Subcutaneous abdominal adipose tissue (tissue), 5 donors: ENCODE results near the gene NPC1L1.
A peak's percentile ranks its signal among the peaks of the same experiment; 100 is the strongest.

Source experiments
- H3K27ac ChIP-seq: one replicate; pipeline ENCODE4 v1.7.0; 2013; ENCODE audit warnings: low read depth, mild to moderate bottlenecking, inconsistent platforms, low read length, moderate library complexity
- H3K27me3 ChIP-seq, 5 donors: one replicate each; pipeline ENCODE4 v1.7.0; 2013; ENCODE audit warnings: low read length in 5 of 5, inconsistent platforms in 1 of 5; ENCODE audit not compliant: control insufficient read depth in 5 of 5, insufficient read depth in 4 of 5
- H3K36me3 ChIP-seq, 5 donors: one replicate each; pipeline ENCODE4 v1.7.0; 2013; ENCODE audit warnings: low read length in 5 of 5; ENCODE audit not compliant: control insufficient read depth in 5 of 5, insufficient read depth in 5 of 5
- H3K4me1 ChIP-seq, 5 donors: one replicate each; pipeline ENCODE4 v1.7.0; 2013; ENCODE audit warnings: low read length in 5 of 5, mild to moderate bottlenecking in 3 of 5, moderate library complexity in 1 of 5; ENCODE audit not compliant: control insufficient read depth in 5 of 5, insufficient read depth in 5 of 5
- H3K4me3 ChIP-seq, 5 donors: one replicate each; pipeline ENCODE4 v1.7.0; 2013; ENCODE audit warnings: low read length in 5 of 5, low read depth in 1 of 5
- H3K9ac ChIP-seq, 5 donors: one replicate each; pipeline ENCODE4 v1.7.0; 2013; ENCODE audit warnings: low read length in 5 of 5, mild to moderate bottlenecking in 4 of 5, moderate library complexity in 3 of 5
- H3K9me3 ChIP-seq, 5 donors: one replicate each; pipeline ENCODE4 v1.7.0; 2013; ENCODE audit warnings: low read length in 5 of 5; ENCODE audit not compliant: control insufficient read depth in 5 of 5
- donor health status: healthy.
- donor health status: healthy.
- donor health status: healthy.
- donor health status: healthy.
- donor health status: healthy.

NPC1L1 gene

GRCh38 chr7:44541028-44541869 is at the start of gene NPC1L1:
NPC1L1 (minus strand) TSS chr7:44541330; CDS start chr7:44541259, 71 bp downstream.
- Histone ChIP-seq H3K4me1 (peaks cover 1 to 63% (median 39%) of the 10 kb centered on the region in 5 donors), H3K9ac (no peak within 1 kb of the TSS), H3K27ac (peak within 1 kb of the TSS; percentile 79), H3K9me3 (no peaks in the 10 kb centered on the region), H3K27me3 (no peaks in the 10 kb centered on the region), H3K36me3 (no peaks in the 10 kb centered on the region), H3K4me3 (no peak within 1 kb of the TSS)

GRCh38 chr7:44590910-44591309 is 49.8 kb upstream of the NPC1L1 start:
- Histone ChIP-seq H3K27ac (no peak overlapping the region), H3K4me1 (peaks cover 0 to 2% (median 0%) of the 10 kb centered on the region in 5 donors), H3K27me3 (no peaks in the 10 kb centered on the region), H3K9ac (no peak overlapping the region), H3K9me3 (no peaks in the 10 kb centered on the region), H3K36me3 (no peaks in the 10 kb centered on the region), H3K4me3 (no peak overlapping the region)

GRCh38 chr7:44587843-44588711 is 46.9 kb upstream of the NPC1L1 start:
- Histone ChIP-seq H3K27me3 (no peaks in the 10 kb centered on the region), H3K4me3 (no peak overlapping the region), H3K27ac (no peak overlapping the region), H3K9me3 (no peaks in the 10 kb centered on the region), H3K4me1 (peaks cover 0 to 3% (median under 1%) of the 10 kb centered on the region in 5 donors), H3K36me3 (no peaks in the 10 kb centered on the region), H3K9ac (no peak overlapping the region)

GRCh38 chr7:44583146-44583865 is 42.2 kb upstream of the NPC1L1 start:
- Histone ChIP-seq H3K27ac (peak overlapping the region; percentile 97), H3K27me3 (no peaks in the 10 kb centered on the region), H3K4me3 (peak overlapping the region; percentile 70 to 94 (median 85)), H3K9ac (peak overlapping the region in 4 of 5 donors; percentile 92 to 98 (median 96)), H3K4me1 (peaks cover 4 to 24% (median 22%) of the 10 kb centered on the region in 5 donors), H3K9me3 (no peaks in the 10 kb centered on the region), H3K36me3 (peaks cover 5 to 21% (median 17%) of the 10 kb centered on the region in 5 donors)

GRCh38 chr7:44581879-44582603 is 40.9 kb upstream of the NPC1L1 start, which contains the start of gene TMED4:
TMED4 (minus strand) TSS chr7:44582231; CDS start chr7:44582206, 25 bp downstream.
- Histone ChIP-seq H3K36me3 (peaks cover 5 to 26% (median 22%) of the 10 kb centered on the region in 5 donors), H3K27me3 (no peaks in the 10 kb centered on the region), H3K9ac (peak within 1 kb of the TSS; percentile 89 to 98 (median 94)), H3K27ac (peak within 1 kb of the TSS; percentile 97), H3K9me3 (no peaks in the 10 kb centered on the region), H3K4me3 (peak within 1 kb of the TSS; percentile 82 to 94 (median 85)), H3K4me1 (peaks cover 4 to 26% (median 22%) of the 10 kb centered on the region in 5 donors)

- Histone ChIP-seq H3K9ac (peak overlapping the region; percentile 86 to 98 (median 89)), H3K27me3 (no peaks in the 10 kb centered on the region), H3K9me3 (no peaks in the 10 kb centered on the region), H3K27ac (peak overlapping the region; percentile 78), H3K4me1 (peaks cover 4 to 26% (median 22%) of the 10 kb centered on the region in 5 donors), H3K36me3 (peaks cover 5 to 26% (median 24%) of the 10 kb centered on the region in 5 donors), H3K4me3 (peak overlapping the region; percentile 81 to 94 (median 85))
Measured at GRCh38 chr7:44580945-44581878, 40.1 kb upstream of the NPC1L1 start.

- H3K36me3 ChIP-seq = peaks cover 12 to 49% (median 43%) of the 10 kb centered on the region in 5 donors
- H3K27ac ChIP-seq = no peak overlapping the region
- peaks cover 16 to 41% (median 34%) of the 10 kb centered on the region in 5 donors for H3K4me1 ChIP-seq
- no peak overlapping the region for H3K4me3 ChIP-seq
- no peaks in the 10 kb centered on the region for H3K9me3 ChIP-seq
- no peaks in the 10 kb centered on the region for H3K27me3 ChIP-seq
- peak overlapping the region in 1 of 5 donors; percentile 47 for H3K9ac ChIP-seq
Measured at GRCh38 chr7:44576228-44576627, 35.1 kb upstream of the NPC1L1 start.

- Histone ChIP-seq H3K36me3 (peaks cover 12 to 56% (median 51%) of the 10 kb centered on the region in 5 donors), H3K4me3 (no peak overlapping the region), H3K27ac (no peak overlapping the region), H3K4me1 (peaks cover 12 to 30% (median 25%) of the 10 kb centered on the region in 5 donors), H3K9ac (peak overlapping the region in 2 of 5 donors; percentile 88 to 93), H3K9me3 (no peaks in the 10 kb centered on the region), H3K27me3 (no peaks in the 10 kb centered on the region)
Measured at GRCh38 chr7:44575054-44575453, 33.9 kb upstream of the NPC1L1 start.
